HEK293 (cell line): ENCODE measurements around the gene TMEM179.

Experiments used
- CTCF ChIA-PET: fragments of 350-600 bp; formaldehyde crosslinking; extraction: SDS; loops from one replicate; lab custom pipeline; 2021; ENCODE audit warnings: antibody characterized with exemption; lab: Yijun Ruan, JAX
- POLR2A ChIA-PET: fragments of 300-600 bp; formaldehyde crosslinking; extraction: SDS; loops from one replicate; lab custom pipeline; 2020; ENCODE audit warnings: antibody characterized with exemption, inconsistent platforms; lab: Yijun Ruan, JAX
- H3K27ac ChIP-seq: fragments of 200-500 bp; sonication (Bioruptor generic); 2 replicates; pipeline ENCODE4 v1.5.1; 2014; ENCODE audit warnings: low read depth, low read length, control low read depth, inconsistent platforms; ENCODE audit errors: extremely low read depth
- H3K36me3 ChIP-seq, 2 experiments: fragments of 200-500 bp in 1 of 2; sonication (Bioruptor generic) in 1 of 2; 1 replicate in 1 of 2; 2 replicates in 1 of 2; pipeline ENCODE4 v1.5.1; 2014 to 2017; ENCODE audit warnings: inconsistent platforms in 2 of 2, low read length in 2 of 2; ENCODE audit not compliant: control insufficient read depth in 2 of 2, insufficient read depth in 1 of 2
- H3K4me1 ChIP-seq: fragments of 200-500 bp; sonication (Bioruptor generic); 2 replicates; pipeline ENCODE4 v1.5.1; 2014; ENCODE audit warnings: mild to moderate bottlenecking, low read length, inconsistent platforms; ENCODE audit not compliant: control insufficient read depth, insufficient read depth
- H3K4me3 ChIP-seq: 2 replicates; pipeline ENCODE4 v1.5.1; 2011; ENCODE audit warnings: low read depth, mild to moderate bottlenecking, control low read depth, low read length, moderate library complexity
- H3K9me3 ChIP-seq: fragments of 200-500 bp; sonication (Bioruptor generic); 2 replicates; pipeline ENCODE4 v1.5.1; 2014; ENCODE audit warnings: low read depth, low read length, inconsistent platforms; ENCODE audit not compliant: control insufficient read depth, insufficient read depth
- EGR2 ChIP-seq: fragments of 450-650 bp; formaldehyde crosslinking; IDR thresholded peaks from 2 replicates; pipeline ENCODE4 v1.5.1; 2016; ENCODE audit warnings: low read depth, missing biosample characterization, missing genetic modification characterization
- GLIS1 ChIP-seq: fragments of 450-650 bp; formaldehyde crosslinking; IDR thresholded peaks from 2 replicates; pipeline ENCODE4 v1.5.1; 2016; ENCODE audit warnings: missing biosample characterization, missing genetic modification characterization
- GLIS2 ChIP-seq: fragments of 450-650 bp; formaldehyde crosslinking; IDR thresholded peaks from 2 replicates; pipeline ENCODE4 v1.5.1; 2016; ENCODE audit warnings: missing biosample characterization, missing genetic modification characterization
- KLF1 ChIP-seq: fragments of 450-650 bp; formaldehyde crosslinking; IDR thresholded peaks from 2 replicates; pipeline ENCODE4 v1.5.1; 2016; ENCODE audit warnings: missing biosample characterization, missing genetic modification characterization
- WT1 ChIP-seq: fragments of 450-650 bp; formaldehyde crosslinking; IDR thresholded peaks from 2 replicates; pipeline ENCODE4 v1.5.1; 2016; ENCODE audit warnings: missing biosample characterization, missing genetic modification characterization
- ZBTB17 ChIP-seq: fragments of 450-650 bp; formaldehyde crosslinking; IDR thresholded peaks from 2 replicates; pipeline ENCODE4 v1.5.1; 2016; ENCODE audit warnings: missing biosample characterization, missing genetic modification characterization
- ZNF10 ChIP-seq: fragments of 450-650 bp; formaldehyde crosslinking; IDR thresholded peaks from 2 replicates; pipeline ENCODE4 v1.5.1; 2017; ENCODE audit warnings: missing biosample characterization, missing genetic modification characterization
- ZNF2 ChIP-seq: fragments of 450-650 bp; formaldehyde crosslinking; IDR thresholded peaks from 2 replicates; pipeline ENCODE4 v1.5.1; 2016; ENCODE audit warnings: missing biosample characterization, missing genetic modification characterization
- ZNF292 ChIP-seq: fragments of 450-650 bp; formaldehyde crosslinking; IDR thresholded peaks from 2 replicates; pipeline ENCODE4 v1.5.1; 2016; ENCODE audit warnings: low read depth, missing biosample characterization, missing genetic modification characterization, borderline replicate concordance
- ZNF37A ChIP-seq: fragments of 450-650 bp; IDR thresholded peaks from 2 replicates; pipeline ENCODE4 v1.5.1; 2018; ENCODE audit warnings: missing biosample characterization, missing genetic modification characterization
- ZNF600 ChIP-seq: fragments of 450-650 bp; formaldehyde crosslinking; IDR thresholded peaks from 2 replicates; pipeline ENCODE4 v1.5.1; 2016; ENCODE audit warnings: missing biosample characterization, missing genetic modification characterization
- ZNF654 ChIP-seq: fragments of 450-650 bp; formaldehyde crosslinking; IDR thresholded peaks from 2 replicates; pipeline ENCODE4 v1.5.1; 2016; ENCODE audit warnings: low read depth, missing biosample characterization, missing genetic modification characterization
- ZNF76 ChIP-seq: fragments of 450-650 bp; formaldehyde crosslinking; IDR thresholded peaks from 2 replicates; pipeline ENCODE4; 2016; ENCODE audit warnings: low read depth, missing biosample characterization, missing genetic modification characterization, borderline replicate concordance
- ZNF837 ChIP-seq: fragments of 450-650 bp; formaldehyde crosslinking; IDR thresholded peaks from 2 replicates; pipeline ENCODE4 v1.5.1; 2016; ENCODE audit warnings: missing biosample characterization, missing genetic modification characterization
- ZSCAN23 ChIP-seq: fragments of 450-650 bp; formaldehyde crosslinking; IDR thresholded peaks from 2 replicates; pipeline ENCODE4 v1.5.1; 2016; ENCODE audit warnings: missing biosample characterization, missing genetic modification characterization
- TF ChIP-seq, protein P1 (sequence below): fragments of 450-650 bp; formaldehyde crosslinking; IDR thresholded peaks from 2 replicates; pipeline ENCODE4 v1.5.1; 2016; ENCODE audit warnings: missing biosample characterization, missing genetic modification characterization
- TF ChIP-seq, protein P2 (sequence below): fragments of 450-650 bp; formaldehyde crosslinking; IDR thresholded peaks from 2 replicates; pipeline ENCODE4 v1.5.1; 2016; ENCODE audit warnings: missing biosample characterization, missing genetic modification characterization
- TF ChIP-seq, protein P3 (sequence below): fragments of 450-650 bp; formaldehyde crosslinking; optimal IDR thresholded peaks from 2 replicates; pipeline ENCODE3; 2016; ENCODE audit warnings: missing biosample characterization, mild to moderate bottlenecking, missing genetic modification characterization
- TF ChIP-seq, protein P4 (sequence below): fragments of 450-650 bp; formaldehyde crosslinking; IDR thresholded peaks from 2 replicates; pipeline ENCODE4 v1.5.1; 2016; ENCODE audit warnings: missing biosample characterization, missing genetic modification characterization
- TF ChIP-seq, protein P5 (sequence below): fragments of 450-650 bp; formaldehyde crosslinking; IDR thresholded peaks from 2 replicates; pipeline ENCODE4 v1.5.1; 2016; ENCODE audit warnings: missing biosample characterization, missing genetic modification characterization
- TF ChIP-seq, protein P6 (sequence below): IDR thresholded peaks from 2 replicates; pipeline ENCODE4 v1.6.1; 2011; ENCODE audit warnings: mild to moderate bottlenecking, low read depth, low read length, borderline replicate concordance

TMEM179 gene

DNA sequence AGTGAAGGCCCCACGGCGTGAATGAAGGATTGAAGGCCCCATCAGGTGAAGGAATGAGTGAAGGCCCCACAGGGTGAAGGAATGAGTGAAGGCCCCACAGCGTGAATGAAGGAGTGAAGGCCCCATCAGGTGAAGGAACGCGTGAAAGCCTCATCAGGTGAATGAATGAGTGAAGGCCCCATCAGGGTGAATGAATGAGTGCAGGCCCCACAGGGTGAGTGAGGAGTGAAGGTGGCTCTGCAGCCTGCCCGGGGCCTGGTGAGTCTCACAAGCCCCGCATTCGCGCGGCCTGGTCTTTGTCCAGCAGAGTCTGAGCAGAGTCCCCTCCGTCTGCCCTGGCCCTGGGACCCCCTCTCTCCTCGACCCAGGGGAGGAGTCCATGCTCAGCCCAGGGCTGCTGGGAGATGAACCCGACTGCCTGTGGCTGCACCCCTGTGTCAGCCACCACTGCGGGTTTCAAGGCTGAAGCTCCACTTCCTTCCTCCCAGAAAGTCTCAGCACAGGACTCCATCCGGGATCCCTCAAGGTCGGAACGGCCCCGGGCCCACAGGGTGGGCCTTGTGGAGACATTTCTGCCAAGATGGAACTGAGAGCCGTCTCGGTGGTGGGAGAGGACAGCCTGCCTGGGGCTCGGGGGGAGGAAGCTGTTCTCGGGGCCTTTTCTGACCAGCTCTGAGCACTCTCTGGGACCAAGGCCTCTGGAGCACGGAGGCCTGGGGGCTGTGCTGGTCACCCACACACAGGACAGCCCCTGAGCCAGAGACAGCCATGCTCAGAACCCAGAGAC is 37.4 kb upstream of the TMEM179 start:
- TF ChIP-seq ZNF292 (no peak), ZNF10 (tag by site-specific recombination) (peak; percentile 96)
- TF ChIP-seq, protein P1, sequence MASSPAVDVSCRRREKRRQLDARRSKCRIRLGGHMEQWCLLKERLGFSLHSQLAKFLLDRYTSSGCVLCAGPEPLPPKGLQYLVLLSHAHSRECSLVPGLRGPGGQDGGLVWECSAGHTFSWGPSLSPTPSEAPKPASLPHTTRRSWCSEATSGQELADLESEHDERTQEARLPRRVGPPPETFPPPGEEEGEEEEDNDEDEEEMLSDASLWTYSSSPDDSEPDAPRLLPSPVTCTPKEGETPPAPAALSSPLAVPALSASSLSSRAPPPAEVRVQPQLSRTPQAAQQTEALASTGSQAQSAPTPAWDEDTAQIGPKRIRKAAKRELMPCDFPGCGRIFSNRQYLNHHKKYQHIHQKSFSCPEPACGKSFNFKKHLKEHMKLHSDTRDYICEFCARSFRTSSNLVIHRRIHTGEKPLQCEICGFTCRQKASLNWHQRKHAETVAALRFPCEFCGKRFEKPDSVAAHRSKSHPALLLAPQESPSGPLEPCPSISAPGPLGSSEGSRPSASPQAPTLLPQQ (tag by site-specific recombination) = no peak
- Histone ChIP-seq H3K27ac (no peak overlapping the region), H3K36me3 (no peaks in the 10 kb centered on the region), H3K9me3 (no peaks in the 10 kb centered on the region), H3K4me3 (no peak overlapping the region), H3K4me1 (peaks cover 7% of the 10 kb centered on the region; the same call in 1 of the 2 replicates)
- POLR2A ChIA-PET = no interaction called here
- CTCF ChIA-PET = interaction anchor here (0.6 kb wide), 1 partner anchor 48 kb away, joined by 4 read pairs; no protein-coding TSS in a partner anchor

DNA sequence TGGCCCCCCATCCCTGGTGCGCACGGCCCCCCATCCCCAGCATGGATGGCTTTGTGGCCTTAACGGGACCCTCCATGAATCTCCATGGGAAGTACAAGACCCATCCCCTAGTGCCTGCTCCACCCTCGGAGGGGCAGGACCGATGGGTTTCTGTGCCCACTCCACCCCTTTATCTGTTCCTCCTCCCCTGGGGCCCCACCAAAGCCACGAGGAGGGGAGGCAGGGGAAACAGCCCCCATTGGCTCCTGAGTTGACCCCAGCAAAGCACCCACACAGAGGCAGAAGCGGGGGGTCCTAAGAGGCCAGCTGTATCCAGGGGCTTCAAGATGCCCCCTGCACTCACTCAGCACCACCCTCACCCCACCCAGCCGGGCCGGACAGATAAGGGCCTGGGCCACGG is 36.1 kb upstream of the TMEM179 start:
- H3K4me1 ChIP-seq = peaks cover 7% of the 10 kb centered on the region; the same call in 1 of the 2 replicates

DNA sequence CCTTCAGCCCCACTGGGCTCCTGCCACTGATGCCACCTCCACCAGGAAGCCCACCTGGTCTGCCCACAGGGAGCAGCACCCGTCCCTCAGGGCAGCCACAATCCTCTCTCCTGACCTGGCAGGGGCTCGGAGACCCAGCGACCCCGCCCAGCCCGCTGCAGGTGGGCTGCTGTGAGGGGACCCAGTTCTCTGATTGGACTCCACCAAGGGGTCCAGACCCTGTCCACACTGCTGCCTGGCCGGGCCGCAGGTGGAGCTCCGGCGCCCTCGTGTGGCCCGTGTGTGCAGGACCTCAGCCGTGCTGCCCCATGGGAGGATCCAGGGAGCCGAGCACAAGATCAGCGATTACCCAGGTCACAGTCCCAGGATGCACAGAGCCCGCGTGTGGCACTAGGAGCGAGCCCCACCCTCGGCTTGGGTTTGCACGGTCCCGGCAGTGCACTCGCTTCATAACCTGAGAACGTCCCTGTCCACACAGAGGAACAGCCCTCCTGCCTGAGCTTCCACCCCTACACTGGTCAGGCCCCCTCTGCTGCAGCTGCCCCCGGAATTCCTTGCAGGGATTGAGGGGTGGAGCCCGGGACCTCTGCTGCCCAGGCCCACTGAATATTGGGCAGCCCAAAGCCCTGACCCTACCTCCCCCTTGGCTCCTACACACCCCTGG is 35.4 kb upstream of the TMEM179 start:
- POLR2A ChIA-PET = no interaction called here
- no peaks in the 10 kb centered on the region for H3K9me3 ChIP-seq
- CTCF ChIA-PET = interaction anchor here (0.6 to 1.2 kb wide), 10 partner anchors 24 to 852 kb away, joined by 3 to 6 read pairs (median 3); no protein-coding TSS in a partner anchor
- H3K4me1 ChIP-seq = peaks cover 7% of the 10 kb centered on the region; the same call in 1 of the 2 replicates
- H3K4me3 ChIP-seq = no peak overlapping the region
- no peak overlapping the region for H3K27ac ChIP-seq
- no peaks in the 10 kb centered on the region for H3K36me3 ChIP-seq
- TF ChIP-seq ZNF2 = peak; percentile 59; the same call in 1 of the 2 replicates
- TF ChIP-seq, protein P2, sequence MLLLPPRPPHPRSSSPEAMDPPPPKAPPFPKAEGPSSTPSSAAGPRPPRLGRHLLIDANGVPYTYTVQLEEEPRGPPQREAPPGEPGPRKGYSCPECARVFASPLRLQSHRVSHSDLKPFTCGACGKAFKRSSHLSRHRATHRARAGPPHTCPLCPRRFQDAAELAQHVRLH (tag by site-specific recombination) = peak; percentile 75
- TF ChIP-seq ZBTB17 = peak; percentile 89
- TF ChIP-seq, protein P3, sequence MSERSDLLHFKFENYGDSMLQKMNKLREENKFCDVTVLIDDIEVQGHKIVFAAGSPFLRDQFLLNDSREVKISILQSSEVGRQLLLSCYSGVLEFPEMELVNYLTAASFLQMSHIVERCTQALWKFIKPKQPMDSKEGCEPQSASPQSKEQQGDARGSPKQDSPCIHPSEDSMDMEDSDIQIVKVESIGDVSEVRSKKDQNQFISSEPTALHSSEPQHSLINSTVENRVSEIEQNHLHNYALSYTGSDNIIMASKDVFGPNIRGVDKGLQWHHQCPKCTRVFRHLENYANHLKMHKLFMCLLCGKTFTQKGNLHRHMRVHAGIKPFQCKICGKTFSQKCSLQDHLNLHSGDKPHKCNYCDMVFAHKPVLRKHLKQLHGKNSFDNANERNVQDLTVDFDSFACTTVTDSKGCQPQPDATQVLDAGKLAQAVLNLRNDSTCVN (tag by site-specific recombination) = peak; percentile 33
- TF ChIP-seq, protein P4, sequence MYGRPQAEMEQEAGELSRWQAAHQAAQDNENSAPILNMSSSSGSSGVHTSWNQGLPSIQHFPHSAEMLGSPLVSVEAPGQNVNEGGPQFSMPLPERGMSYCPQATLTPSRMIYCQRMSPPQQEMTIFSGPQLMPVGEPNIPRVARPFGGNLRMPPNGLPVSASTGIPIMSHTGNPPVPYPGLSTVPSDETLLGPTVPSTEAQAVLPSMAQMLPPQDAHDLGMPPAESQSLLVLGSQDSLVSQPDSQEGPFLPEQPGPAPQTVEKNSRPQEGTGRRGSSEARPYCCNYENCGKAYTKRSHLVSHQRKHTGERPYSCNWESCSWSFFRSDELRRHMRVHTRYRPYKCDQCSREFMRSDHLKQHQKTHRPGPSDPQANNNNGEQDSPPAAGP = 0 out of 2 replicates have a peak, but pooled peaks have one; percentile 47
- TF ChIP-seq WT1 = 0 out of 2 replicates have a peak, but pooled peaks have one; percentile 11
- peak; percentile 89 for TF ChIP-seq ZNF76 (tag by site-specific recombination)
- 0 out of 2 replicates have a peak, but pooled peaks have one; percentile 15 for TF ChIP-seq ZSCAN23
- 0 out of 2 replicates have a peak, but pooled peaks have one; percentile 19 for TF ChIP-seq EGR2 (tag by site-specific recombination)
- peak; percentile 85 for TF ChIP-seq ZNF600 (tag by site-specific recombination)
- 0 out of 2 replicates have a peak, but pooled peaks have one; percentile 21 for TF ChIP-seq KLF1 (tag by site-specific recombination)
- TF ChIP-seq, protein P5, sequence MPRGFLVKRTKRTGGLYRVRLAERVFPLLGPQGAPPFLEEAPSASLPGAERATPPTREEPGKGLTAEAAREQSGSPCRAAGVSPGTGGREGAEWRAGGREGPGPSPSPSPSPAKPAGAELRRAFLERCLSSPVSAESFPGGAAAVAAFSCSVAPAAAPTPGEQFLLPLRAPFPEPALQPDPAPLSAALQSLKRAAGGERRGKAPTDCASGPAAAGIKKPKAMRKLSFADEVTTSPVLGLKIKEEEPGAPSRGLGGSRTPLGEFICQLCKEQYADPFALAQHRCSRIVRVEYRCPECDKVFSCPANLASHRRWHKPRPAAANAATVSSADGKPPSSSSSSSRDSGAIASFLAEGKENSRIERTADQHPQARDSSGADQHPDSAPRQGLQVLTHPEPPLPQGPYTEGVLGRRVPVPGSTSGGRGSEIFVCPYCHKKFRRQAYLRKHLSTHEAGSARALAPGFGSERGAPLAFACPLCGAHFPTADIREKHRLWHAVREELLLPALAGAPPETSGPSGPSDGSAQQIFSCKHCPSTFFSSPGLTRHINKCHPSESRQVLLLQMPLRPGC (tag by site-specific recombination) = no peak
- no peak for TF ChIP-seq ZNF837 (tag by site-specific recombination)
- peak; percentile 79 for TF ChIP-seq GLIS2 (tag by site-specific recombination)
- peak; percentile 78 for TF ChIP-seq GLIS1
- no peak for TF ChIP-seq ZNF37A (tag by site-specific recombination)
- TF ChIP-seq ZNF654 = peak; percentile 92

More for the DNA sequence above, 36.1 kb upstream of the TMEM179 start:
- Histone ChIP-seq H3K36me3 (no peaks in the 10 kb centered on the region), H3K9me3 (no peaks in the 10 kb centered on the region), H3K4me3 (no peak overlapping the region), H3K27ac (no peak overlapping the region)
- ChIA-PET POLR2A (no interaction called here), CTCF (interaction anchor here (0.6 to 1.2 kb wide), 8 partner anchors 60 to 740 kb away, joined by 3 to 6 read pairs (median 3); no protein-coding TSS in a partner anchor)
- peak; percentile 10; the same call in 1 of the 2 replicates for TF ChIP-seq GLIS2 (tag by site-specific recombination)
- TF ChIP-seq, protein P6, sequence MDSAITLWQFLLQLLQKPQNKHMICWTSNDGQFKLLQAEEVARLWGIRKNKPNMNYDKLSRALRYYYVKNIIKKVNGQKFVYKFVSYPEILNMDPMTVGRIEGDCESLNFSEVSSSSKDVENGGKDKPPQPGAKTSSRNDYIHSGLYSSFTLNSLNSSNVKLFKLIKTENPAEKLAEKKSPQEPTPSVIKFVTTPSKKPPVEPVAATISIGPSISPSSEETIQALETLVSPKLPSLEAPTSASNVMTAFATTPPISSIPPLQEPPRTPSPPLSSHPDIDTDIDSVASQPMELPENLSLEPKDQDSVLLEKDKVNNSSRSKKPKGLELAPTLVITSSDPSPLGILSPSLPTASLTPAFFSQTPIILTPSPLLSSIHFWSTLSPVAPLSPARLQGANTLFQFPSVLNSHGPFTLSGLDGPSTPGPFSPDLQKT = no peak
